Ectodermal cell (in vitro differentiated cells): ENCODE data around the gene NEK11.

Experiments
- H3K27ac ChIP-seq: 2 replicates; pipeline ENCODE4 v1.7.0; 2013; ENCODE audit warnings: mild to moderate bottlenecking, low read depth, low read length; ENCODE audit not compliant: insufficient read depth, poor library complexity, severe bottlenecking
- H3K27me3 ChIP-seq: 2 replicates; pipeline ENCODE4 v1.7.0; 2013; ENCODE audit warnings: mild to moderate bottlenecking, low read length; ENCODE audit not compliant: insufficient read depth, control insufficient read depth, poor library complexity, severe bottlenecking
- H3K36me3 ChIP-seq: one replicate; pipeline ENCODE4 v1.7.0; 2013; ENCODE audit warnings: low read length; ENCODE audit not compliant: control insufficient read depth, insufficient read depth
- H3K4me1 ChIP-seq: one replicate; pipeline ENCODE4 v1.7.0; 2013; ENCODE audit warnings: low read length; ENCODE audit not compliant: control insufficient read depth, insufficient read depth
- H3K4me3 ChIP-seq: 2 replicates; pipeline ENCODE4 v1.7.0; 2013; ENCODE audit warnings: low read depth, low read length, control low read depth; ENCODE audit not compliant: insufficient read depth
- H3K9me3 ChIP-seq: 2 replicates; pipeline ENCODE4 v1.7.0; 2013; ENCODE audit warnings: mild to moderate bottlenecking, low read length, moderate library complexity; ENCODE audit not compliant: control insufficient read depth
- WGBS, 2 experiments: methylation state at CpG; one replicate each; pipeline ENCODE4 v1.1.7; 2013; ENCODE audit warnings: missing lambda C conversion rate in 2 of 2; 5-methylcytosine and 5-hydroxymethylcytosine counted together

Gene NEK11

GRCh38 chr3:131279577-131279976 is 252.9 kb downstream of the NEK11 start:
- Histone ChIP-seq H3K4me1 (no peaks in the 10 kb centered on the region), H3K27me3 (no peaks in the 10 kb centered on the region), H3K9me3 (no peaks in the 10 kb centered on the region), H3K27ac (no peak overlapping the region), H3K4me3 (no peak overlapping the region), H3K36me3 (no peaks in the 10 kb centered on the region)
- WGBS, 2 experiments: 93 to 97% methylated on average over 2 of the region's 2 CpGs

- WGBS, 2 experiments: 85 to 91% methylated on average over 2 of the region's 2 CpGs
- Histone ChIP-seq H3K9me3 (no peaks in the 10 kb centered on the region), H3K27ac (no peak overlapping the region), H3K4me1 (no peaks in the 10 kb centered on the region), H3K36me3 (no peaks in the 10 kb centered on the region), H3K4me3 (no peak overlapping the region), H3K27me3 (no peaks in the 10 kb centered on the region)
These were observed 255.7 kb downstream of the NEK11 start for GRCh38 chr3:131282379-131282778.

GRCh38 chr3:131282967-131283366 is 256.3 kb downstream of the NEK11 start:
- Histone ChIP-seq H3K27ac (no peak overlapping the region), H3K4me3 (no peak overlapping the region), H3K4me1 (no peaks in the 10 kb centered on the region), H3K36me3 (no peaks in the 10 kb centered on the region), H3K9me3 (no peaks in the 10 kb centered on the region), H3K27me3 (no peaks in the 10 kb centered on the region)
- WGBS, 2 experiments: 83% methylated on average over 1 of the region's 1 CpG; no CpG with 5 or more reads in 1 of the 2 experiments

GRCh38 chr3:131283862-131284261 is 257.2 kb downstream of the NEK11 start:
- no peaks in the 10 kb centered on the region for H3K4me1 ChIP-seq
- H3K36me3 ChIP-seq: no peaks in the 10 kb centered on the region
- no peaks in the 10 kb centered on the region for H3K27me3 ChIP-seq
- 87 to 89% methylated on average over 3 of the region's 3 CpGs for WGBS, 2 experiments
- H3K27ac ChIP-seq: no peak overlapping the region
- no peaks in the 10 kb centered on the region for H3K9me3 ChIP-seq
- H3K4me3 ChIP-seq: no peak overlapping the region

- 90 to 93% methylated on average over 1 of the region's 1 CpG for WGBS, 2 experiments
- H3K27ac ChIP-seq: no peak overlapping the region
- no peak overlapping the region for H3K4me3 ChIP-seq
- H3K4me1 ChIP-seq: no peaks in the 10 kb centered on the region
- no peaks in the 10 kb centered on the region for H3K9me3 ChIP-seq
- no peaks in the 10 kb centered on the region for H3K27me3 ChIP-seq
- H3K36me3 ChIP-seq: no peaks in the 10 kb centered on the region
These were observed 257.6 kb downstream of the NEK11 start for GRCh38 chr3:131284302-131284701.

- Histone ChIP-seq H3K27ac (no peak overlapping the region), H3K36me3 (no peaks in the 10 kb centered on the region), H3K4me3 (no peak overlapping the region), H3K9me3 (no peaks in the 10 kb centered on the region), H3K4me1 (no peaks in the 10 kb centered on the region), H3K27me3 (no peaks in the 10 kb centered on the region)
- WGBS, 2 experiments: 74 to 92% methylated on average over 3 of the region's 3 CpGs
These were observed 258.8 kb downstream of the NEK11 start for GRCh38 chr3:131285456-131285855.

- Histone ChIP-seq H3K27ac (no peak overlapping the region), H3K9me3 (no peaks in the 10 kb centered on the region), H3K27me3 (no peaks in the 10 kb centered on the region), H3K36me3 (no peaks in the 10 kb centered on the region), H3K4me3 (no peak overlapping the region), H3K4me1 (no peaks in the 10 kb centered on the region)
- 100% methylated on average over 1 of the region's 1 CpG for WGBS, 2 experiments
These were observed 273.2 kb downstream of the NEK11 start for GRCh38 chr3:131299836-131300235.

GRCh38 chr3:131303848-131304247 is 277.2 kb downstream of the NEK11 start:
- Histone ChIP-seq H3K27ac (no peak overlapping the region), H3K4me1 (no peaks in the 10 kb centered on the region), H3K27me3 (no peaks in the 10 kb centered on the region), H3K4me3 (no peak overlapping the region), H3K9me3 (no peaks in the 10 kb centered on the region), H3K36me3 (no peaks in the 10 kb centered on the region)

GRCh38 chr3:131304890-131305289 is 278.2 kb downstream of the NEK11 start:
- no peaks in the 10 kb centered on the region for H3K9me3 ChIP-seq
- no peaks in the 10 kb centered on the region for H3K36me3 ChIP-seq
- H3K4me1 ChIP-seq: no peaks in the 10 kb centered on the region
- no peak overlapping the region for H3K27ac ChIP-seq
- no peaks in the 10 kb centered on the region for H3K27me3 ChIP-seq
- H3K4me3 ChIP-seq: no peak overlapping the region
- 95% methylated on average over 5 of the region's 5 CpGs for WGBS, 2 experiments

GRCh38 chr3:131306242-131306641 is 279.6 kb downstream of the NEK11 start:
- H3K4me1 ChIP-seq: no peaks in the 10 kb centered on the region
- H3K27me3 ChIP-seq: no peaks in the 10 kb centered on the region
- no peak overlapping the region for H3K27ac ChIP-seq
- H3K4me3 ChIP-seq: no peak overlapping the region
- no peaks in the 10 kb centered on the region for H3K9me3 ChIP-seq
- H3K36me3 ChIP-seq: no peaks in the 10 kb centered on the region

GRCh38 chr3:131314318-131314717 is 287.6 kb downstream of the NEK11 start:
- no peak overlapping the region for H3K4me3 ChIP-seq
- no peaks in the 10 kb centered on the region for H3K27me3 ChIP-seq
- no peaks in the 10 kb centered on the region for H3K4me1 ChIP-seq
- H3K27ac ChIP-seq: no peak overlapping the region
- H3K36me3 ChIP-seq: no peaks in the 10 kb centered on the region
- H3K9me3 ChIP-seq: no peaks in the 10 kb centered on the region
